Neural crest cell (in vitro differentiated cells): ENCODE data around the gene AMBN. TPM values are rescaled to one million over a fixed set of nuclear protein-coding genes. Genes with fewer than 3 reads are reported as not detected.

Experiments
- DNase-seq: peaks from one replicate; pipeline ENCODE4 v3.0.0; 2021; ENCODE audit warnings: low read depth, mixed read lengths, low spot score
- H3K27ac Mint-ChIP-seq: one replicate; pipeline ENCODE4 v1.8.0; 2021; ENCODE audit warnings: mild to moderate bottlenecking, mixed read lengths; ENCODE audit not compliant: unreplicated experiment
- H3K27me3 Mint-ChIP-seq: 2 replicates; pipeline ENCODE4 v1.8.0; 2021; ENCODE audit warnings: low read depth, mild to moderate bottlenecking, mixed read lengths
- H3K36me3 Mint-ChIP-seq: 2 replicates; pipeline ENCODE4 v1.8.0; 2021; ENCODE audit warnings: low read depth, mild to moderate bottlenecking, mixed read lengths
- H3K4me1 Mint-ChIP-seq: 2 replicates; pipeline ENCODE4 v1.8.0; 2021; ENCODE audit warnings: mixed read lengths
- H3K4me3 Mint-ChIP-seq: one replicate; pipeline ENCODE4 v1.8.0; 2021; ENCODE audit warnings: mild to moderate bottlenecking, mixed read lengths
- H3K9me3 Mint-ChIP-seq: 2 replicates; pipeline ENCODE4 v1.8.0; 2021; ENCODE audit warnings: mixed read lengths
- CTCF ChIP-seq: fragments of 200-600 bp; sonication (generic); conservative IDR thresholded peaks from 2 replicates; pipeline ENCODE4 v1.5.0; 2021; ENCODE audit warnings: antibody characterized with exemption, mild to moderate bottlenecking
- total RNA-seq: library from RNA; stranded (reverse); gene quantifications from 2 replicates; pipeline ENCODE4 v1.2.1, GENCODE V29; 2021

Gene AMBN
- total RNA-seq, 1 donor from 2014 or later, result not detected

- peaks cover 10% of the 10 kb centered on the region for H3K9me3 Mint-ChIP-seq
- no peak for TF ChIP-seq CTCF
- DNase-seq, result no peak
- H3K27me3 Mint-ChIP-seq, result peaks cover 5% of the 10 kb centered on the region
- H3K27ac Mint-ChIP-seq, result no peak overlapping the region
- no peaks in the 10 kb centered on the region for H3K36me3 Mint-ChIP-seq
- H3K4me1 Mint-ChIP-seq, result no peaks in the 10 kb centered on the region
- no peak overlapping the region for H3K4me3 Mint-ChIP-seq
Measured at GRCh38 chr4:70619778-70620177, 27.7 kb downstream of the AMBN start.

GRCh38 chr4:70623323-70623722 is 31.3 kb downstream of the AMBN start:
- Mint-ChIP-seq H3K27ac (no peak overlapping the region), H3K4me1 (no peaks in the 10 kb centered on the region), H3K4me3 (peak overlapping the region; percentile 14), H3K9me3 (peaks cover 10% of the 10 kb centered on the region), H3K36me3 (no peaks in the 10 kb centered on the region), H3K27me3 (peaks cover 3% of the 10 kb centered on the region)
- DNase-seq, result no peak
- no peak for TF ChIP-seq CTCF

GRCh38 chr4:70624226-70624793 is 32.3 kb downstream of the AMBN start:
- TF ChIP-seq CTCF, result no peak
- no peaks in the 10 kb centered on the region for H3K27me3 Mint-ChIP-seq
- H3K4me1 Mint-ChIP-seq, result no peaks in the 10 kb centered on the region
- no peak for DNase-seq
- peaks cover 6% of the 10 kb centered on the region for H3K9me3 Mint-ChIP-seq
- no peak overlapping the region for H3K4me3 Mint-ChIP-seq
- no peaks in the 10 kb centered on the region for H3K36me3 Mint-ChIP-seq
- no peak overlapping the region for H3K27ac Mint-ChIP-seq

GRCh38 chr4:70627620-70628019 is 35.6 kb downstream of the AMBN start:
- Mint-ChIP-seq H3K9me3 (peaks cover 2% of the 10 kb centered on the region), H3K4me3 (no peak overlapping the region), H3K36me3 (no peaks in the 10 kb centered on the region), H3K27me3 (no peaks in the 10 kb centered on the region), H3K27ac (no peak overlapping the region), H3K4me1 (no peaks in the 10 kb centered on the region)
- no peak for TF ChIP-seq CTCF
- no peak for DNase-seq

- H3K27ac Mint-ChIP-seq, result no peak within 1 kb of the TSS
- no peak for TF ChIP-seq CTCF
- no peak within 1 kb of the TSS for H3K4me3 Mint-ChIP-seq
- no peaks in the 10 kb centered on the region for H3K4me1 Mint-ChIP-seq
- no peaks in the 10 kb centered on the region for H3K27me3 Mint-ChIP-seq
- no peaks in the 10 kb centered on the region for H3K9me3 Mint-ChIP-seq
- H3K36me3 Mint-ChIP-seq, result no peaks in the 10 kb centered on the region
- DNase-seq, result no peak
Measured at GRCh38 chr4:70628444-70628843, 36.4 kb downstream of the AMBN start, which contains the start of gene ENAM. Gene ENAM, plus strand, starts transcription at chr4:70628744. Its CDS starts 757 bp downstream, at chr4:70629501.
